Left lobe of liver (tissue), 2 donors: Measurements from ENCODE around the gene FAM72A. TPM values are rescaled to one million over a fixed set of nuclear protein-coding genes. Genes with fewer than 3 reads are reported as not detected.
"Not testable (repeated sequence)": the region's sequence is repeated elsewhere in the genome, so short reads cannot be mapped to it uniquely, and the experiment has no call there.

Experiments used
- ATAC-seq: fragments of 200-7000 bp; cut with Tn5 transposase; one replicate; pipeline ENCODE4 v1.9.1; 2020; ENCODE audit warnings: mild to moderate bottlenecking, moderate library complexity
- DNase-seq: peaks from one replicate; pipeline ENCODE4 v3.0.0-alpha.2; 2020; ENCODE audit warnings: low spot score
- total RNA-seq: library from RNA; stranded (reverse); gene quantifications from one replicate; pipeline ENCODE4 v1.2.1, GENCODE V29; 2021
- donor health status: DM: no; HTN: no; CAD: no; lungs with moderate emphysema.
- donor health status: DM: no; HTN: yes; CAD: no.

The FAM72A gene
- total RNA-seq, 1 donor from 2014 or later: 0.23 TPM

DNA sequence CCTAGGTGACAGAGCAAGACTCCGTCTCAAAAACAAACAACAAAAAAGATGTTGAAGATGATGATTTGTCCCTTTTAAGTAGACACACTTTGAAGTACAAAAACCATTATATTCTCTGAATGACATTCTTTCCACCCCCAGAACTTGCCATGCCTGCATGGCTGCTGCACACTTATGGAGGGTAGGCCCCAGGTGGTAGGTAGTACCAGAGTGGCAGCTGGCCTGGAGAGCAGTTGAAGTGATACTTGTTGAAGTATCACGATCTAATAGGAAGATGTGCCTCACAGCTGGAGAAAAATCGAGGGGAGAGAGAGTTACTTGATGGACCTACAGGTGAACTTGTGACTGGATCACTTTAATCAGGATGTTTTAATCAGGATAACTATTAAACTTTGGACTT lies 15.6 kb upstream of the FAM72A start:
- DNase-seq, ATAC-seq: not testable (repeated sequence)

DNA sequence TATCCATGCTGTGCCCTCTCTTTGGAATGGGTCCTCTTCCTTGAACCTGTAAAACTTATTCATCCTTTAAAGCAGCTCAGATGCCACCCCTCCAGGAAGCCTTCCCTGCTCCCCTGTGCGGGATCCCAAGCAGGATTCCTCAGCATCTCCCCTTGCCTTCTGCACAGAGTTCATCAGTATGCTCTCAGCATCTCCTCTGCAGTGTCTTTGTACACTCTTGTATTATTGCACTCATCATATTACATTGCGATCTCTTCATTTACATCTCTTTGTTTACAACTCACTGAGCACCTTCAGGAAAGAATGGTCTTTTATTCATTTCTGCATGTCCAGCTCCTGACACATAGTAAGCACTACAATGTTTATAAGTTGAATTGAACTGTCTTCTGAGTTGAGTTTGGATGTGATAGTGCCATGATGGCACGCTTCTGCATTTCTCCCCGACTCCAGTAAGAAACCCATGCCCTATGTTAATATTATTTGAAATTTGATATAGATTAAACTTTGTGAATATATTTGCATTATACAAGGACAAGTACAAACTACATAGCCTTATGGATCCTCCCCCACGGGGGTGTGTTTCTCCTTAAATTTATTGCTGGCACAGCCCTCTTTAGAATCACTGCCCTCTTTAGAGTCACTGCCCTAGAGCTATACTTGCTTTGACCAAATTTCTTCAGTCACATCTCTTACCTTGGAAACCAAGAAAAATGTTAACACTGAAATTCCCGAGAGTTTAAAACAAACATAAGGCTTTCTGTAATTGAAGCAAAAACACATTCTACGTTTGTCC lies 13.2 kb upstream of the FAM72A start:
- DNase-seq, ATAC-seq: not testable (repeated sequence)

DNA sequence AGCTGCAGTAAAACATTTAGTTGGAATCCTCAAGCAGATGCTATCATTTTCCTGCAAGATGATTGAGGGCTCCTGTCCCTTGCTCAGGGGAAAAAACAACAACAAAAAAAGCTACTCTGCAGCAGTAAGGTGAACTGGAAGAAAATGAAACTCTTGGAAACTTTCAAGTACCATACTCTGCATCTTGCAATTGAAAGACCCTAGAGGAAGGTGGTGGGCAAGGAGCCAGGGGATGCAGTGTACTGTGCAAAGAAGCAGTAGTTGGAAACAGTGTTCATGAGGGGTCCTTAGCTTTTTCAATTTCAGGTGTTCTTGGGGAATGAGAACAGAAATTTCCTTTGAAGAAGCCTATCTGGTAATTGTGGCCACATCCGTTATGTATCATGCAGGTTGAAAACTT lies 8.2 kb upstream of the FAM72A start:
- not testable (repeated sequence) for ATAC-seq, DNase-seq

DNA sequence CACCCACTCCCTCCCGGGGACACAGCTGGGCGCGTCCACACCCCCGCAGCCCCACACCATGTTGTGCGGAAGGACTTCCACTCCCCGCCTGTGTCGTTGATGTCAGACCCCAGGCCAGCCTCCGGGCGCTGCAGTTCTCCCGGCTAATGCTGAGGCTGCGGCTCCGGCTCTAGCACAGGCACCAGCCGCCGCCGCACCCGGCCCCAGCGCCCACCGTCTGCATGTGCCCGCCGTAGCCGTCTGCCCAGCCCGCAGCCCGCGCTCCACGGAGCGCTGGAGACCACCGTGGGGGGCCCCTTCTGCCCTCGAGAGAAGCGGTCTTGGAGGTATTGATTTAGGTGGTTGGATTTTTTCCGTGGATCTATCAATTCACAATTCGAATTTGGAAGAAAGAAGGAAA lies 2.9 kb upstream of the FAM72A start:
- DNase-seq, ATAC-seq: not testable (repeated sequence)

DNA sequence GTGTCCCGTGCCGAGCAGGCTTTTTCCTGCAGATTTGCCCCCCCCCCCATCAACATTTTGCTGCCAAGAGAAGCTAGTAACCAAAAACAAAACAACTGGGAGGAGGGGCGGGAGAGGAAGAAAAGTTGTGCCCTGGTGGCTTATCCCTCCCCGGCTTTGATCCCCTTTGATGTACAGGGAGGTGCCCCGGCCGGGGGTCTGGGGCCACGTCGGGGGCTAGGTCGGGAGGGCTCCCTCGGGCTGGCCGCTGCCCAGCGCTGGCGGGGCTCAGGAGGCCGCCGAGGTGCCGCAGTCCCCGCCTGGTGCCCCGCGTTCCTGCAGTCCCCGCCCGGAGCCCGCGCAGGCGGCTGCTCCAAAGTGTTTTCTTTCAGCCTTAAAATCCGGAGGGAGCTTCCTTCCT lies 2.2 kb upstream of the FAM72A start:
- not testable (repeated sequence) for ATAC-seq, DNase-seq

DNA sequence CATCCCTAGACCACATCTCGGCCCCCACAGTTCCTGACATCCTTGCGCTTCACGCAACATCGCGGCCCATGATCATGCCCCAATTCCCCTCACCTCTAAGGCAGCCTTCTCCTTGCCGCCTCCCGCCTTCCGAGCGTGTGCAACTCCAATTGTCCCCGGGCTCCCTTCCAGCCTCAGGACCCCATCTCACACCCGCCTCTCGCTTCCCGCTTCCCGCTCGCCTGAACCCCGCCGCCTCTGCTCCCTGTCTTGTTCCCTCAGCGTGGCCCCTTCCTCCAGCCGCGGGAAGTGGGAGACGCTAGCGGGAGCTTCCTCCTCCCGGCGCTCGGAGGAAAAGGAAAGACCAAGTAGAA lies 1.5 kb upstream of the FAM72A start:
- not testable (repeated sequence) for ATAC-seq, DNase-seq

DNA sequence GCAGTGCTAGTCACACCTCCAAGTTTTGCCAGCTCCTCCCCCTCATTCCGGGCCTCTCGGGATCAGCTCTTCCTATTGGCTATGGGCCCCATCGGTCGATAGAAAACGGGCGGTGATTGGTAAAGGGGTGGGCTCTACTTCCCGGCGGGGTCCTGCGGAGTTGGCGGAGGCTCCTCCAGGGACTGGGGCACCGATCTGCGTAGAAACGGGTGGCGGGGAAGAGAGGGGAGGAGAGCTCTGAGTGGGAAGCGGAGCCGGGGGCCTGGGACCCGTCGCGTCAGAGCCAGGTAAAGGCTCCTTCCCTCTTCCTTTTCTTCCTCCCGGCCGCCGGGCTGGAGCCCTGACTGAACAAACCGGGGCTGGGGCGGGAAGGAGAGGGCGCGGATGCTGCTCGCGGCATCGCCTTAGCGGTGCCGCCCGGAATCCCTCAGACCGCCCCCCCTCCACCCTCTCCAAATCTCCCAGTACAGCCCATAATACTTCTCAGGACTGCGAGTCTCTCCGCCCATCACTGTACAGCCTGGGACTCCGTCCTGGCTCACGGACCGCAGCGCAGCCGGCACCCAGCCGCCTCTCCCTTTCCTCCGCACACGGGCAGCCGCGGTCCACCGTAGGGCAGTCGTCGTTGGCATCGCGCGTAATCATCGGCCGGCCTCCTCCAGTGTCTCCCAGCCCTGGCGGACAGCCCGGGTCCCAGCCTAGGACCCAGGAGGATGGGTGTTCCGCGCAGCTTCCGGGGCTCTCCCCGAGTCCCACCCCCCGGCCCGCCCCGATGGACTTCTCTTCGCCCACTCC lies 922 bp upstream of the FAM72A start, which contains the start of gene SRGAP2:
Gene SRGAP2 (plus strand): TSS at position 178 of the 795 bp plus-strand sequence. CDS start 2,430 bp downstream, outside the sequence.
- ATAC-seq (peak; percentile 39), DNase-seq (peak; percentile 62)

DNA sequence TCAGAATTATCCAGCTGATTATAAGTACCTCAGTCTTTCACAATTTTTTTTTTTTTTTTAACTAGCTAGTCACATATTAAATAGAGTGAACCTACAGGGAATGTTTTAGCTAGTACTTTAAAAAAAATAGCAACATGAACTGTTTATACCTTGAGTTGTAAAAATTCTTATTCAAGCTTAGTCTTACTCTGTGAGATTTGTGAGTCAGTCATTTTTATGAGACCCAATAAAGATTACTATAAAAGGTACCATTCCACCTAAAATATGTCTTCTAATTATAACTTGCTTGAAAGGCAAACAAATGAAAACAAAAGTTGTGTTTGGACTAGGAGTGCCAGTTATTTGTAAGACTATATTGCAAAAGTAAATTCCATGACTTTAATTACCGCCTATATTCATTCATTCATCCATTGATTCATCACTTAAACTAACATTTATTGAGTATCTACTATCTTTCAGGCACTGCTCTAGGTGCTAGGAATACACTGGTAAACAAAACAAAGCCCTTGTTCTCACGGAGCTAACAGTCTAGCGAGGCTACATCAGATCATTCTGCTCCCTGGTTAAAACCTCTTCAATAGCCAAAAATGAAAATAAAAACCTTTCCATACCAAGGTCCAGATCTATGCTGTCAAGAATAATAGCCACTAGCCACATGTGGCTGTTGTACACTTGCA lies 5.8 kb downstream of the FAM72A start:
- not testable (repeated sequence) for DNase-seq, ATAC-seq

DNA sequence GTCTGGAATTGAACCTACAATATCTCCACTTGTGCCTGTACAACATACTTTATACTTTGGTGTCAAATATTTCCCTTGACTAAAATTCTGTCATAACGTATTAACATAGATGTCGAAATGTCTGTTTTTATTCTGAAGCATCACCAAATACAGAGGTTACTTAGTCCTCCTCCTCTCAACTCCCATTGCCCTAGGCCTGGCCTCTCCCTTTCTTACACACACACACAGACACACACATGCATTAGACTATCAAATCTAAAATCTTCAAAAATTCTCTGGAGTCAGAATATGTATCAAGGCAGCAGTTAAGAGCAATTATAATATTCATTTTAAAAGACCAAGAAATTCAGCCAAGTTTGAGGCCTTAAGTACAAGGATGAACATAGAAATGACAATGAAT lies 7.5 kb downstream of the FAM72A start:
- not testable (repeated sequence) for DNase-seq, ATAC-seq

DNA sequence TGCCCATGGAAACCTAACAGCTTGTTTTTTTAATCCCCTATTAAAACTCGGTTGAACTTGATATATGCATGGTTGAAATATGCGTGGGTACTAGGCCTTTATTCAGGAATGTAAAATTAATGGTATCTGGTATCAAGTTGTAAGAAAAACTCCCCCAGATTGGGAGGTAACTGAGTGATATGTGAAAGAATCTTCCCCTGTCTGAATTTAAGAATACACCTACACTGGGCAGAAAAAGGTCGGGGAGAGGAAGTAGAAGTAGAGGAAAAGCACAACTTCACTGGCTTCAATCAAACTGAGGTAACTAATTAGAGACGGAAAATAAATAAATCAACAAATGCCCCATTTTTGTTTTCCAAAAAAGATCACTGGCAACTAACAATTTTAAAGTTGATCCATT lies 15.8 kb downstream of the FAM72A start:
- not testable (repeated sequence) for ATAC-seq, DNase-seq

DNA sequence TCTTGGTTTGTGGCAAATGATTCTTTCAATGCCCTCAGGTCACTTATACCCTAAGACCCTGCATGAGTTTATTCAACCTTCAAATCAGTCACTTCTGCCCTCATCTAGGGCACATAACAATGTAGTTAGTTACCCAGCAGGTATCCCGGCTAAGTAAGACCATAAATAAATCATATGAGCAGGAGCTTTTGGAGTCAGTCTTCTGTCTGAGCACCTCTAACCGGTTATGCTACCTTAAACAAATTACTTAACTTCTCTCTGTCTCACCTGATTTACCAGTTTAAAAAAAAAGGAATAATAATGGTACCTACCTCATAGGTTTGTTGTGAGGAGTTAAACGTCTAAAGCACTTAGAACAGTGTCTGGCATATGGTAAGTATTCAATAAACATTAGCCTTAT lies 16.9 kb downstream of the FAM72A start:
- not testable (repeated sequence) for DNase-seq, ATAC-seq

DNA sequence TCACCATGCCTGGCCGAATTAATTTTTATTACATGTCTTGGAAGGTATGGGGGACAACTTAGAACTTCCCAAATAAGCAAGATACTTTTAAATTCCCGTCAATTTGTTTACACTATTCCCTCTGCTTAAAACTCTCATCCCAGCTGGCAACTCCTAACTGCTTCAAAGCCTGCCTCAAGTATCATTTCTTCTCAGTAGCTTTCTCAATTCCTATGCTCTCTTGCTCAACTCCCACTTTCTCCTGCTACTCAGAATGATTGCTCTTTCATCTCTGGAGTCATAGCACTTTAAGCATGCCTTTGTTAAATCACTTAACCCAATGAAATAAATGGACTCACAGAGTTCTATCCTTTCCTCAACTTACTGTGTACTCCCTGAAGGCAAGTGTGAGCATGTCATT lies 18.9 kb downstream of the FAM72A start:
- not testable (repeated sequence) for ATAC-seq, DNase-seq

DNA sequence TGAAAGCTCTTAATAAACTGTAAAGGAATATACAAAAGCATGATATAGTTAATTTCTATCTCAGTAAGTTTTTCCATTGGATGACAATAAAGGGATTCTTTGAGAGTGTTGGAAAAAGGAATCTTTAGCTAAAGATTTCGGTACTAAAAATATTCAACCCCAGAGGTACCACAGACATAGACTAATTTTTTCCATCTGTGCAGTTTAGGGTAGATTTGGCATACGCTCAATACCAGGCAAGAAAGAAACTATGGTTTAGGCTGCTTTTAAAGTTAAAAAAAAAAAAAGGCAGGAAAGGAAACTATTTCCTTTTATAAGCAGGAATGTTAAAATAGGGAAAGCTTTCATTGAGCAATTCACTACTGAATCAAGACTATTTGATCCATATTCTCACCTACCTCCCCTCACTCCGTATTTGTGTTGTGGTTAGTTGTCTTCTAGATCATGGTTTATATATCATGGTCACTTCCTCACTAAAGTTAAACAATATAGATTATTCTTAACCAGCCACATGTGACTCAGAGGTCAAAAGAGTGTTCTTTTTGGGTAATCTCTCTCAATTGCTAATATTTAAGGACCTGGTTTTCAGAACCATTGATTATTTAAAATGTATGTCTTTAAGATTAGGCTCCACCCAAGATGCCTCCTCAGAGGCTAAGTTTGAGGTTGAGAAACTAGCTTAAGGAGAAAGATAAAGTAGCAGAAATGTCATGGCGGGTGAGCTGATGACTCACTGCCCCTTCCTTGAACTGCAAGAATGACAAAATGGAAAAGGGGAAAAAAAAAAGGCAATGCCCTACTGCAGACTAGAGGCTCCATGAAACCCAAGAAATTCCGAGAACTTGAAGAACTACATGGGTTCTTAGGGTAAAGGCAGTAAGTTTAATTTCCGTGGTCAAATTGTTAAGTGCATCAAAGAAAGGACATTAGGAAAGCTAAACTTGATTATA lies 20.0 kb downstream of the FAM72A start:
- DNase-seq, ATAC-seq: not testable (repeated sequence)

DNA sequence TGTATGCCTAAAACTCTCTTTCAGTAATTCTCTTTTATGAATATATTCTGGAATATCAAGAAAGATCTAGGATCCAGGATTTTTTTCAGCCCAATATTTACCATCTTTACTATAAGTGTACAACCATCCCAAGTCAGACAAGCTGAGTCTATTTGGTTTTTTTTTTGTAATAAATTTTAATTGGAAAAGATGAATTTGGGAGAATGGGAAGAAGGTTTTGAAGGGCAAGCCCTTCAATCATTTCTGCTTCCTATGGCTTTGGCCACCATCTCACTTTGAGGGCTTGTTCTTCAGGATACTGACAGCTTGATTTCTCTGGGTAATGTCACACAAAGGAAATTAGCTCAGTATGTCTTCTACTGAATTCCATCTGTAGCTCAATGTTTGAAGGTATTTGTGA lies 23.0 kb downstream of the FAM72A start:
- not testable (repeated sequence) for DNase-seq

DNA sequence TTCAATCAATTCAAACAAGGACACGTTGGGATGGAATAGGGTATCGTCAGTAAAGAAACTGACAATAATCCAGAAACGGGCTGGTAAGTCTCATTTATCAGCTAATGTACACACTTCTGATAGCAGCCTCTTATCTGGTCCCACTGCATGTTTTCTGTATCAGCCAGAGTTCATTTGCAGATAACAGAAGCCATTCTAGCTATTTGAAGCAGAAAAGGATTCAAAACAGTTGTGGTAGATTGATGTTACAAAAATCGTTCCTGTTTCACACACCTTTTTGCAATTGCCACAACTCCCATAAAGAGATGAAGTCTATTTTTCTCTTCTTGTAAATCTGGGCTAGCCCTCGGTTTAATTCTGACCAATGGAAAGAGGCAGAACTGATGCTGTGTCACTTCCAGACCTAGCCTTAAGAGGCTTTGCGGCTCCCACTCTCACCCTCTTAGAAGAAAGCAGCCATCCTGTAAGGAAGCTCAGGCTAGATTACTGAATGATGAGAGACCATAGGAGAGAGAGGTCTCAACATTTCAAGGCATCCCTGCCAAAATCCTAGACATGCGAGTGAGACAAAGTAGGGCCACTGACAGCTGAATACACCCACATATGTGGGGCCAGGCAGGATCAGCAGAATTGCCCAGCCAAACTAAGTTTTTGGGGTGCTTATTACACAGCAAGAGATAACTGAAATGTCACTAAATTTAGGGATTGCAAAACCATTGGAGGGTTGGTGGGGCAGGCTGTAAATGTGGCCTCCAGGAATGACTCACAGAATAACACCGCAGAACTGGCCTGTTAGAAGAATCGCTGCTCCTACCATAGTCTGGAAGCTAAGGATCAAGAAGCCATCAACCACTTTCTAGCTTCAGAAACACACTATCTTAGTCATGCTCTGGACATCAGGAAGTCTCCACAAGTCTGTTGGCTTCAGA lies 24.3 kb downstream of the FAM72A start:
- not testable (repeated sequence) for DNase-seq, ATAC-seq

More for the DNA sequence above, 23.0 kb downstream of the FAM72A start:
- not testable (repeated sequence) for ATAC-seq

DNA sequence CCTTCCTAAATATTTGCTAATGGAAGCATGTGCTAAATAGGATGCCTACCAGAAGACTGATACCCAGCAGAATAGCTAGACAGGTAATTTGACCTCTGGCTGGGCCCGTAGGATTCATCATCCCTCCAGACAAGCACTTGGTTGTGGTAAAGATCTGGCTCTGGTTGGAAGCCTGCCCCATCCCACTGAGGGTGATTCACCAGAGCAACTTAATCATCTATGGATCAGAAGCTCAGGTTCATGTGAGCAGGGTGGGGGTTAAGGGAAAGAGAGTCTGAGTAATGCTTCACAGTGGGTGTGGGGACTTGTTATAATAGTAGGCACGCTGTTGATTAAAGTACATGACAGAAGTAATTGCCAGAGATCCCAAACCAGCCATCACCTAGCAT lies 26.5 kb downstream of the FAM72A start:
- DNase-seq, ATAC-seq: not testable (repeated sequence)

DNA sequence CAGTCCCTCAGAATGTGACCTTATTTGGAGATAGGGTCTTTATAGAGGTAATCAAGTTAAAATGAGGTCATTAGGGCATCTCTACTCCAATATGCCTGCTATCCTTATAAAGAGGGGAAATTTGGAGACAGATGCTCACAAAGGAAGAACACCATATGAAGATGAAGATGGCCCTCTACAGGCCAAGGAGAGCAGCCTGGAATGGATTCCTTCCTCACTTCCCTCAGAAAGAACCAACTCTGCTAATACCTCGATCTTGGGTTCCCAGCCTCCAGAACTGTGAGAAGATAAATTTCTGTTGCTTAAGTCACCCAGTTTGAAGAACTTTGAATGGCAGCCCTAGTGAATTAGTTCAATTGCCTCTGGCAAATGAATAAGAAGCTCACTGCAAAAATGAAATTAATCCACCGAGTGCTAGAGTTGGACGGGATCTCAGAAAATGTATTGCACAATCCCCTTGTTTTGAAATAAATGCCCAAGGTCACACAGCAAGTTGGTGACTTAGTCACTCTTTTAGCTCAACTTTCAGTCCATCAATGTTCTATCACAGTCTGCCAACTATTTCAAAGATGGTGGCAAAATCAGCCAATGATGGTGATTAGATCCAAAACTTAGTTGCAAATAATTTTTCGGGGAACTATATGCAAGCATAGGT lies 27.1 kb downstream of the FAM72A start:
- ATAC-seq: peak; percentile 63
- DNase-seq: not testable (repeated sequence)

DNA sequence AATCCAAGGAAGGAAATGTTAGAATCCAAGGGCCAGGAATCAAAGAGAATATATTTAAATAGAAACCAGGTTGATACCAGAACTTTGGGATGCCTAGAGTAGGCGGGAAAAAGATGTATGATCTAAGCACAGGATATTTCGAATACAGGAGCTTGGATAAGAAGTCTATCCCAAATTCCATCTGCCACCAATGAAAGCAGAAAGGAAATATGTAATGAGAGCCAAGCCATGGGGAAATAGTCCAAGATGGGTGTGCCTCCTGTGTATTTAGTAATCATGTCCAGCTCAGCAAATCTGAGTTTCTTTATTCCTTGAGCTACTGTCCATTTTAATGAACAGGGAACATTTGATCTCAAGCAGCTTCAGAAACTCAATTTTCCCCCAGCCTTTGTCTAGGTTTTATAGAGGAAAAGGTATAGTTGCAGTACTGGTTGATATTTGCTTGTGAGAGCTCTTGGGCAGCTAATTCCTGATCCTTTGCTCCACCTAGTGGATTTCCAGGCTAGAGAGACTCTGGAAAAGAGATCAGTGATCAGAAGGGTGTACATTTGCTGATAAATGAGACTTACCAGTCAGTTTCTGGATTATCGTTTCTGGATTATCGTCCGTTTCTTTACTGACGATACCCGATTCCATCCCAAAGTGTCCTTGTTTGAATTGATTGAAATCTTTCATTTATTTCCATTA lies 28.3 kb downstream of the FAM72A start:
- not testable (repeated sequence) for DNase-seq
- ATAC-seq: peak; percentile 84
